Uterus (tissue), 2 donors: Measurements from ENCODE around the gene B4GALT4.

Experiments
- CTCF ChIP-seq, 4 experiments: fragments of 200-600 bp in 2 of 4; fragments of 450-650 bp in 2 of 4; sonication (generic) in 2 of 4; IDR thresholded peaks; one replicate each; pipeline ENCODE4 v1.5.1; 2016 to 2019; ENCODE audit warnings: antibody characterized with exemption in 4 of 4, mild to moderate bottlenecking in 2 of 4, moderate library complexity in 1 of 4
- POLR2A ChIP-seq, 2 donors: fragments of 450-650 bp; IDR thresholded peaks; one replicate each; pipeline ENCODE4 v1.6.1; 2016; ENCODE audit warnings: antibody characterized with exemption in 2 of 2, mild to moderate bottlenecking in 1 of 2, moderate library complexity in 1 of 2

DNA sequence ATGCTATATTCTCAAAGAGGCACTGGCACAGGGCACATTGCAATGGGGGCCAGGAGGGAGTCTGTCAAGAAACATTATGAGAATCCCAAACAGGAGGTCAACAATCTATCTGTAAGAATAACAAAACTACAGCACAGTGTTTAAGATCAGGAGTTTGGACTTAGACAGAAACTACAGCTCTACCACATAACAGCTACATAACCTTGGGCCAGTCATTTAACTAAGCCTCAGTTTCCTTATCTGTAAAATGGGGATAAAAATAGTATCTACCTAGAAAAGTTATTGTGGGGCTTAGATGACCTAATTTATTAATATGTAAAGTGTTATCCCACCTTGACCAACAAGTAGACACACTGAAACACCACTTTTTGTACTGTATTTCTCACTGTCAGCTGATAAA is 9.9 kb downstream of the B4GALT4 start:
- TF ChIP-seq CTCF (IDR thresholded peaks at IDR 0.05) (no peak), POLR2A (IDR thresholded peaks at IDR 0.05) (no peak)
